Caco-2 (cell line): Measurements from ENCODE around the gene STUM. TPM values are rescaled to one million over a fixed set of nuclear protein-coding genes. Genes with fewer than 3 reads are reported as not detected.

Experiments used
- BruUV-seq: library from RNA; stranded (reverse); fragments of 400-500 nt; replicated peaks from 2 replicates; lab custom pipeline; 2021; lab: Mats Ljungman, UMichigan
- CTCF ChIA-PET: fragments of 300-600 bp; sonication (Branson Sonifier 250); formaldehyde crosslinking; loops from one replicate; lab custom pipeline; 2022; ENCODE audit warnings: antibody characterized with exemption; lab: Charles Lee
- POLR2A ChIA-PET: fragments of 300-600 bp; sonication (Branson Sonifier 250); formaldehyde crosslinking; loops from one replicate; lab custom pipeline; 2022; ENCODE audit warnings: antibody characterized with exemption; lab: Charles Lee
- DNase-seq, 2 experiments: peaks; one replicate each; pipeline versions ENCODE4 v3.0.0 to v3.0.0-alpha.2; 2020 to 2022
- H3K27me3 ChIP-seq: replicated peaks from 2 replicates; pipeline ENCODE4 v1.6.0; 2011; ENCODE audit warnings: low read length; ENCODE audit not compliant: control insufficient read depth, insufficient read depth
- H3K36me3 ChIP-seq: 2 replicates; pipeline ENCODE4 v1.5.1; 2011; ENCODE audit warnings: low read length; ENCODE audit not compliant: control insufficient read depth, insufficient read depth
- H3K4me1 ChIP-seq: fragments of 250-450 bp; sonication (Bioruptor Pico); 2 replicates; pipeline ENCODE4 v1.5.1; 2020; ENCODE audit warnings: mild to moderate bottlenecking
- H3K4me3 ChIP-seq: 2 replicates; pipeline ENCODE4 v1.5.1; 2011; ENCODE audit warnings: low read depth, mild to moderate bottlenecking, control low read depth, low read length
- H3K9me3 ChIP-seq: fragments of 250-450 bp; sonication (Bioruptor Pico); 2 replicates; pipeline ENCODE4 v1.5.1; 2020; ENCODE audit warnings: mild to moderate bottlenecking, moderate library complexity
- H3K27ac Mint-ChIP-seq: one replicate; pipeline ENCODE4 v1.8.0; 2022; ENCODE audit warnings: mixed read lengths; ENCODE audit not compliant: unreplicated experiment
- H3K27me3 Mint-ChIP-seq: one replicate; pipeline ENCODE4 v1.8.0; 2022; ENCODE audit warnings: mixed read lengths; ENCODE audit not compliant: insufficient read depth, unreplicated experiment
- H3K36me3 Mint-ChIP-seq: one replicate; pipeline ENCODE4 v1.8.0; 2022; ENCODE audit warnings: mild to moderate bottlenecking, mixed read lengths; ENCODE audit not compliant: insufficient read depth, unreplicated experiment
- H3K4me1 Mint-ChIP-seq: one replicate; pipeline ENCODE4 v1.8.0; 2022; ENCODE audit warnings: low read depth, mixed read lengths; ENCODE audit not compliant: unreplicated experiment
- H3K4me3 Mint-ChIP-seq: one replicate; pipeline ENCODE4 v1.8.0; 2022; ENCODE audit warnings: mild to moderate bottlenecking, moderate library complexity, mixed read lengths; ENCODE audit not compliant: unreplicated experiment
- H3K9me3 Mint-ChIP-seq: one replicate; pipeline ENCODE4 v1.8.0; 2022; ENCODE audit warnings: mixed read lengths; ENCODE audit not compliant: unreplicated experiment
- intact Hi-C: fragments of 100-400 bp; cut with micrococcal nuclease; formaldehyde crosslinking; loops from one replicate; pipeline ENCODE4 v1.10.0; 2022; ENCODE audit not compliant: unreplicated experiment
- total RNA-seq: library from RNA; stranded (reverse); gene quantifications from 2 replicates; pipeline ENCODE4 v1.2.3, GENCODE V29; 2022
- TF ChIP-seq, protein P1 (sequence below), 2 experiments: fragments of 200-600 bp in 1 of 2; IDR thresholded peaks; 1 replicate in 1 of 2; 2 replicates in 1 of 2; pipeline versions ENCODE4 v1.5.1 to v1.8.0; 2011 to 2022; ENCODE audit warnings: antibody characterized with exemption in 1 of 2, control low read depth in 1 of 2, inconsistent platforms in 1 of 2, low read depth in 1 of 2, low read length in 1 of 2, mild to moderate bottlenecking in 1 of 2, moderate library complexity in 1 of 2; ENCODE audit not compliant: insufficient read depth in 1 of 2, severe bottlenecking in 1 of 2, unreplicated experiment in 1 of 2

STUM gene
- total RNA-seq, 1 experiment from 2014 or later: 1.7 TPM

DNA sequence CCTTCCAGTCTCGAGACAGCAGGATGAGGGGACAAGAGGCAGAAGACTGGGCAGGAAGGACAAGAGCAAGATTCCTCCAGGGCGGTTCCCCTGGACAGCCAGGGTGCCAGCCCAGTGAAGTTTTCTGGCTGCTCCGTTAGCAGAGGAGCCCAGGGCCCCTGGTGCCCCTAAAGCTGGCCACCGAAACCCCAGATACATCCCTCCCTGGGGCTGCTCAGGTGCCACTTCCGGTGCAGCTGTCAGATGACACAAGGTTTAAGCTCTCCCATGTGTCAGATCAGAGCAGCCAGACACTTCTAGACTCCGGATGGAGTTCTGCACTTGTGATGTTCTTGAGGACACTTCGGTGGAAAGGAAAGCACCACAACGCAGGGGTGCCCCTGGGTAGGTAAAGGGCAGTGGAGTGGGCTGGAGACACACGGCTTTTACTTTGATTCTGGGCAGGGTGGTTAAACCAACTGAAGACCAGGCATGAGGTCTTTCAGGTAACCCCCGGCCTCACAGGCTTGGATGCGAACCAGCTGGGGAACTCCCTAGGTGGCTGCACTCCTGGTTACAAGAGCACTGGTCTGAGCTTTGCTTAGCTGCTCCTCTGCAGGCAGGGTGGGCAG, 104.9 kb downstream of the STUM start:
- H3K4me3 Mint-ChIP-seq: peak overlapping the region; percentile 50
- no peaks in the 10 kb centered on the region for H3K9me3 Mint-ChIP-seq
- H3K27me3 ChIP-seq: peaks cover 1% of the 10 kb centered on the region; the same call in 1 of the 2 replicates
- H3K4me1 Mint-ChIP-seq: peaks cover 17% of the 10 kb centered on the region
- POLR2A ChIA-PET: interaction anchor here (0.6 to 1.5 kb wide), 3 partner anchors 27 to 292 kb away, joined by 3 to 9 read pairs (median 5); no protein-coding TSS in a partner anchor
- no peaks in the 10 kb centered on the region for H3K9me3 ChIP-seq
- no peak overlapping the region for H3K4me3 ChIP-seq
- H3K36me3 Mint-ChIP-seq: no peaks in the 10 kb centered on the region
- BruUV-seq: no TSS peak
- peaks cover 31% of the 10 kb centered on the region for H3K4me1 ChIP-seq
- TF ChIP-seq, protein P1, sequence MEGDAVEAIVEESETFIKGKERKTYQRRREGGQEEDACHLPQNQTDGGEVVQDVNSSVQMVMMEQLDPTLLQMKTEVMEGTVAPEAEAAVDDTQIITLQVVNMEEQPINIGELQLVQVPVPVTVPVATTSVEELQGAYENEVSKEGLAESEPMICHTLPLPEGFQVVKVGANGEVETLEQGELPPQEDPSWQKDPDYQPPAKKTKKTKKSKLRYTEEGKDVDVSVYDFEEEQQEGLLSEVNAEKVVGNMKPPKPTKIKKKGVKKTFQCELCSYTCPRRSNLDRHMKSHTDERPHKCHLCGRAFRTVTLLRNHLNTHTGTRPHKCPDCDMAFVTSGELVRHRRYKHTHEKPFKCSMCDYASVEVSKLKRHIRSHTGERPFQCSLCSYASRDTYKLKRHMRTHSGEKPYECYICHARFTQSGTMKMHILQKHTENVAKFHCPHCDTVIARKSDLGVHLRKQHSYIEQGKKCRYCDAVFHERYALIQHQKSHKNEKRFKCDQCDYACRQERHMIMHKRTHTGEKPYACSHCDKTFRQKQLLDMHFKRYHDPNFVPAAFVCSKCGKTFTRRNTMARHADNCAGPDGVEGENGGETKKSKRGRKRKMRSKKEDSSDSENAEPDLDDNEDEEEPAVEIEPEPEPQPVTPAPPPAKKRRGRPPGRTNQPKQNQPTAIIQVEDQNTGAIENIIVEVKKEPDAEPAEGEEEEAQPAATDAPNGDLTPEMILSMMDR (IDR thresholded peaks at IDR 0.05; ENCODE audit: insufficient read depth in 1 of 2, low read depth in 1 of 2, low read length in 1 of 2, severe bottlenecking in 1 of 2, unreplicated experiment in 1 of 2): no peak
- H3K27ac Mint-ChIP-seq: no peak overlapping the region
- no peaks in the 10 kb centered on the region for H3K27me3 Mint-ChIP-seq
- no peak for DNase-seq
- CTCF ChIA-PET: interaction anchor here (0.9 to 1.3 kb wide), 2 partner anchors 16 to 26 kb away, joined by 3 to 6 read pairs; no protein-coding TSS in a partner anchor
- H3K36me3 ChIP-seq: no peaks in the 10 kb centered on the region; the same call in 1 of the 2 replicates
- intact Hi-C loops: loop anchor here (5.0 kb wide), 1 partner anchor 49 kb away; no protein-coding TSS in a partner anchor

DNA sequence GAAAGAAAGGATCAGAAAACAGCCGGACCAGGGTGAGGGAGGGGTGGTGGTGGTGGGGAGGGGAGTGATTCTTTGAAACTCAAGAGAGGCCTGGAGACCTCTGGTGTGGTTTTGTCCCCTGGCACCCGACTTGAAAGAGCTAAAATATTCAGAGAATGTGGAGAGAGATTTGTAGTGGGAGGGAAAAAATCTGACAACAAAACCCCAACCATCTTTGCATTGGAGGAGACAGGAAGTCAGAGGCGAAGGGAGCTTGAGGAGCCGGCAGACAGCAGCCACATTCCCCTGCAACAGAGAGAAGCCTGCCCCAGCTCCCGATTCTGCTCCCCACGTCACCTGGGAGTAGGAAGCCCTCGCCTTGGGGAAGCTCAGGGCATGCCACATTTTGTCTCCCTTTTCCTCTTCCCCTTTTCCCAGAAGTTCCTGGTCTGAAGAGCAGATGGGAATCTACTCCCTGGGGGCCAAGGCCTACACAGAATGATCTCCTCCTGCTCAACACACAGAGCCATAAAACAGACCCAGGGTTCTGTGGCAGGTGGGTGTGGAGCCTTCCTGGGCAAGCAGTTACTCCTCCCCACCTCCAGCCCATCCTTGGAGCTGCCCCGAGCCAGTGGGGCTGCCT, 105.6 kb downstream of the STUM start:
- Histone ChIP-seq H3K4me3 (no peak overlapping the region), H3K4me1 (peaks cover 31% of the 10 kb centered on the region), H3K36me3 (no peaks in the 10 kb centered on the region; the same call in 1 of the 2 replicates), H3K9me3 (no peaks in the 10 kb centered on the region), H3K27me3 (peaks cover 1% of the 10 kb centered on the region; the same call in 1 of the 2 replicates)
- peak; percentile 58 to 68 for DNase-seq
- BruUV-seq: no TSS peak
- no peaks in the 10 kb centered on the region for H3K36me3 Mint-ChIP-seq
- ChIA-PET POLR2A (interaction anchor here (0.5 to 1.5 kb wide), 6 partner anchors 8 to 427 kb away, joined by 3 to 9 read pairs (median 4); no protein-coding TSS in a partner anchor), CTCF (interaction anchor here (0.8 to 1.3 kb wide), 3 partner anchors 16 to 26 kb away, joined by 3 to 6 read pairs (median 3); no protein-coding TSS in a partner anchor)
- TF ChIP-seq, protein P1 (IDR thresholded peaks at IDR 0.05; ENCODE audit: insufficient read depth in 1 of 2, low read depth in 1 of 2, low read length in 1 of 2, severe bottlenecking in 1 of 2, unreplicated experiment in 1 of 2): no peak
- H3K27ac Mint-ChIP-seq: no peak overlapping the region
- no peaks in the 10 kb centered on the region for H3K9me3 Mint-ChIP-seq
- intact Hi-C loops: loop anchor here (1.0 to 5.0 kb wide), 2 partner anchors 26 to 48 kb away; no protein-coding TSS in a partner anchor
- H3K4me1 Mint-ChIP-seq: peaks cover 17% of the 10 kb centered on the region
- H3K27me3 Mint-ChIP-seq: no peaks in the 10 kb centered on the region
- peak overlapping the region; percentile 50 for H3K4me3 Mint-ChIP-seq

DNA sequence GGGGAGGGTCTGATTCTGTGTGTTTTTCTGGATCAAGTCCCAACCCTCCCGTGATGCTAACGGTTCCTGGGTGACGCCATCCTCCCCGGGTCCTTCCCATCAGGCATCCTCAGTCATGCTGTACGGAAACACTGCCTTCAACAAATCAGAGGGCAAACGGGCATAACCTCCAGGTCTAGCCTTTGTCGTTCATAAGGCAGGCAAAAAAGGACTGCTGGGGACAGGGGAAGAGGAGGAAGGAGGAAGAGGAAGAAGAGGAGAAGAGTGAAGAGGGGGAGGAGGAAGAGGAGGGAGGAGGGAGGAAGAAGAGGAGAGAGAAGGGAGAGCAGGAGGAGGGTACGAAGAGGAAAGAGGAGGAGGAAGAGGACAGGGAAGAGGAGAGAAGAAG, 106.1 kb downstream of the STUM start:
- Histone ChIP-seq H3K27me3 (no peaks in the 10 kb centered on the region), H3K4me1 (peaks cover 31% of the 10 kb centered on the region), H3K9me3 (no peaks in the 10 kb centered on the region), H3K36me3 (no peaks in the 10 kb centered on the region), H3K4me3 (no peak overlapping the region)
- Mint-ChIP-seq H3K9me3 (no peaks in the 10 kb centered on the region), H3K4me3 (peak overlapping the region; percentile 50), H3K27ac (no peak overlapping the region), H3K36me3 (no peaks in the 10 kb centered on the region), H3K27me3 (no peaks in the 10 kb centered on the region), H3K4me1 (peaks cover 17% of the 10 kb centered on the region)
- ChIA-PET CTCF (interaction anchor here (0.8 to 1.3 kb wide), 3 partner anchors 17 to 25 kb away, joined by 3 to 6 read pairs (median 3); no protein-coding TSS in a partner anchor), POLR2A (interaction anchor here (0.5 to 1.5 kb wide), 5 partner anchors 9 to 428 kb away, joined by 3 to 9 read pairs (median 4); no protein-coding TSS in a partner anchor)
- TF ChIP-seq, protein P1 (IDR thresholded peaks at IDR 0.05; ENCODE audit: insufficient read depth in 1 of 2, low read depth in 1 of 2, low read length in 1 of 2, severe bottlenecking in 1 of 2, unreplicated experiment in 1 of 2): no peak
- intact Hi-C loops: loop anchor here (1.0 to 5.0 kb wide), 2 partner anchors 26 to 48 kb away; no protein-coding TSS in a partner anchor
- no peak for DNase-seq
- BruUV-seq: no TSS peak
